Stimulated activated CD4-positive, alpha-beta T cell treated with anti-CD3 and anti-CD28 coated beads, Interleukin-12 subunit alpha, Interleukin-12 subunit beta, amount 100 ng/mL, for 48 hours (primary cell): ENCODE measurements around the gene MX2.
A peak's percentile ranks its signal among the peaks of the same experiment; 100 is the strongest.
"Not testable (repeated sequence)": the region's sequence is repeated elsewhere in the genome, so short reads cannot be mapped to it uniquely, and the experiment has no call there.

Experiments used
- DNase-seq, 3 donors: peaks; one replicate each; pipeline ENCODE4 v3.0.0-alpha.2; 2020; ENCODE audit warnings: low read depth in 2 of 3, low spot score in 1 of 3

The MX2 gene

GRCh38 chr21:41411449-41412089 is 49.7 kb downstream of the MX2 start:
- no peak for DNase-seq

DNA sequence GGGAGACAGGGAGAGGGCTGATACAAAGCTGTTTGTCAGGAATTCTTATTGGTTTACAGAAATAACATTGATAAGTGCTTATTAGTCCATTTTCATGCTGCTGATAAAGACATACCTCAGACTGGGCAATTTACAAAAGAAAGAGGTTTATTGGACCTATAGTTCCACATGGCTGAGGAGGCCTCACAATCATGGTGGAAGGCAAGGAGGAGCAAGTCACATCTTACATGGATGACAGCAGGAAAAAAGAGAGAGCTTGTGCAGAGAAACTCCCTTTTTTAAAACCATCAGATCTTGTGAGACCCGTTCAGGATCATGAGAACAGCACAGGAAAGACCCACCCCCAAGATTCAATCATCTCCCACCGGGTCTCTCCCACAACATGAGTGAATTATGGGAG is 55.7 kb downstream of the MX2 start:
- not testable (repeated sequence) for DNase-seq

DNA sequence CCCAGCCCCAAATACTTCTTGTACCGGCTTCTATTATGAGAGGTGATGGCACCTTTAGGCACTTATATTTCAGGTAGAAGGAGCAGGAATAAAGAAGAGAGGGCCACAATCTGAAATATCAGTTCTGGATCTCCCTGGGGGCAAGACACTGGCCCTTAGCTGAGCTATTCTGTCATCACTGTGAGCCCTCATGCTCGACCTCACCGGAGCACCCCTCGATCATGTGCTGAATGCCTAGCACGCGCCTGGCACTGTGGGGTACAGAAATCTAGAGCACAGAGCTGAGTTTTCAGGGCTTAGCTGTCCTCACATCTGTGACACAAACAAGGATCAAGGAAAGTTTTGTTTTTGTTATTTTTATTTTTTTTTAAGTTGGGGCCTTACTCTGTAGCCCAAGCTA is 56.6 kb downstream of the MX2 start:
- no peak for DNase-seq

DNA sequence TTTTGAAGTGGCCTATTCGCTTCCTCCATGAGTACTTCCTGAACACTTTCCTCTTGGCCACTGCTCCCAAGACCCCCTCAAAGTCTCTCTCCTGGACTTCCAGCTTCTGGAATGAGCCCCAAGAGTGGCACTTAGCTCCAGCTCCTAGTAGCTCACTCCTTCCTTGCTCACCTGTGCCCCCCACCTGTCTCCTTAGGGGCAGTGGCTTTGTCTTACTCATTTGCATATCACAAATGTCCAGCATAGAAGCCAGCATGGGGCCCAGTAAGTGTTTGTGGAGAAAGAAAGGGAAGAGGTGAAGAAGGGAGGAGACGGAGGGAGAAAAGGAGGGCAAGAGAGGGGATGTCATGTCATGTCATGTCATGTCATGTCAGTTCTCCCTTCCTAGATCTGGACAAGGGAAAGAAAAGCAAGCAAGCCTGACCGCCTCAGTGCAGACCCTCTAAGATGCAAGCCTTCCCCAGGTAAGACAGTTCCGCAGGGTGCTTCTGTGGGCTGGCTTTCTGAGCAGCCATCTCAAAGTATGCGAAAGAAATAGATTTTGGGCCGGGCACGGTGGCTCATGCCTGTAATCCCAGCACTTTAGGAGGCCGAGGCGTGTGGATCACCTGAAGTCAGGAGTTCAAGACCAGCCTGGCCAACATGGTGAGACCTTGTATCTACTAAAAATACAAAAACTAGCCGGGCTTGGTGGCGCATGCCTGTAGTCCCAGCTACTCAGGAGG is 57.3 kb downstream of the MX2 start:
- no peak for DNase-seq

- DNase-seq, result peak in 1 of 3 donors; percentile 22
These were observed 58.4 kb downstream of the MX2 start for GRCh38 chr21:41419921-41420862.

DNA sequence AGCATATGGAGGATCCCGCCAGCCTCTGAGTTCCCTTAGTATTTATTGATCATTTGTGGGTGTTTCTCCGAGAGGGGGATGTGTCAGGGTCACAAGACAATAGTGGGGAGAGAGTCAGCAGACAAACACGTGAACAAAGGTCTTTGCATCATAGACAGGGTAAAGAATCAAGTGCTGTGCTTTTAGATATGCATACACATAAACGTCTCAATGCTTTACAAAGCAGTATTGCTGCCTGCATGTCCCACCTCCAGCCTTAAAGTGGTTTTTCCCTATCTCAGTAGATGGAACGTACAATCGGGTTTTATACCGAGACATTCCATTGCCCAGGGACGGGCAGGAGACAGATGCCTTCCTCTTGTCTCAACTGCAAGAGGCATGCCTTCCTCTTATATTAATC is 59.2 kb downstream of the MX2 start:
- not testable (repeated sequence) for DNase-seq

GRCh38 chr21:41422546-41423304 is 60.9 kb downstream of the MX2 start:
- DNase-seq, result no peak

- not testable (repeated sequence) for DNase-seq
These were observed 61.4 kb downstream of the MX2 start for GRCh38 chr21:41423305-41423636.

- no peak for DNase-seq
These were observed 63.7 kb downstream of the MX2 start for GRCh38 chr21:41425588-41425953.

DNA sequence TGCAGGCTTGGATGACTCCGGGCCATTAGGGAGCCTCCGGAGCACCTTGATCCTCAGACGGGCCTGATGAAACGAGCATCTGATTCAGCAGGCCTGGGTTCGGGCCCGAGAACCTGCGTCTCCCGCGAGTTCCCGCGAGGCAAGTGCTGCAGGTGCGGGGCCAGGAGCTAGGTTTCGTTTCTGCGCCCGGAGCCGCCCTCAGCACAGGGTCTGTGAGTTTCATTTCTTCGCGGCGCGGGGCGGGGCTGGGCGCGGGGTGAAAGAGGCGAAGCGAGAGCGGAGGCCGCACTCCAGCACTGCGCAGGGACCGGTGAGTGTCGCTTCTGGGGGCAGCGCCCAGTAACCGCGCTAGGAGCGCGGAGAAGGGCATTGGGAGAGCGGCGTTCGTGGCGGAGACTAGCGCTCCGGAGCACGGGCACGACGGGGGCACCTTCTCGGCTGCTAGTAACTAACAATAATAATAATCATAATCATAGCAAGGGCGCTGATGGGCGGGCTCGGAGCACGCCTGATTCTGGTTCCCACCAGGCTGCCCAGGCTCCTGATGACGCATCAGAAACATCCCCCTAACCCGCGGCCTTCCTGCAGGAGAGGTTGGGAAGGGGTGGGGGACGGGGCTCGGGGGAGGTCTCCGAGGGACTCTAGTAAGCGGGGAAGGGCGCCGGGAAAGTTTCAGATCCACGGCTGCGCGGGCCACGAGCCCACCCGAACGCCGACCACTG is 64.3 kb downstream of the MX2 start, which contains the start of gene MX1:
MX1 (plus strand) TSS at position 286 of the 722 bp plus-strand sequence. CDS start 5,832 bp downstream, outside the sequence.
- DNase-seq, result peak; percentile 74 to 80 (median 76)

DNA sequence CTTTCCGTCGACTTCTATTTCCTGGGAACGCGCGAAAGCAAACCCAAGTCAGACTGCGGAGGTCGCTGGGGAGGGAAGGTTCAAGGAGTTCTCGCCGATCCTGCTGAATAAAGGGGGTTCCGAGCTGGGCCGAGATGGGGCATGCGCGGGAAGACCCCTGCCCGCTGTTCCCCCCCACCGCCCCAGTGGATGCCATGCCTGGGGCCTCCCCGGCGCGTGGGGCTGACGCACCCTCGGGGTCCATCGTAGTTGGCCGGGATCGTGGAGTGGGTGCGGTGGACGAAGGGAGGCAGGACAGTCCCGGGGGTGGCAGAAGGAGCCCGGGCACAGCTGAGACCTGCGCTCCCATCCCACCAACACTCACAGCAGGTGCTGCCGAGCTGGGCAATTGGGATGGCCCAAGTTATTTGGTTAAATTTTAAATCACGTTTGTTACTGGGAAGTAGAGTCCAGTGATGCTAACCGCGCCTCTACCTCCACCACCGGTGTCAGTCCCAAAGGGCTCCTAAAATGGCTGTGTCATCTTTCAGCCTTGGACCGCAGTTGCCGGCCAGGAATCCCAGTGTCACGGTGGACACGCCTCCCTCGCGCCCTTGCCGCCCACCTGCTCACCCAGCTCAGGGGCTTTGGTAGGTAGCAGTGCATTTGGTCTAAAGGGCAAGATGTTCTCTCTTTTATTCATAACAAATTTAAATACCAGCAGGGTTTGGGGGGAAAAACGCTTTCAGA is 65.0 kb downstream of the MX2 start:
- DNase-seq, result no peak

DNA sequence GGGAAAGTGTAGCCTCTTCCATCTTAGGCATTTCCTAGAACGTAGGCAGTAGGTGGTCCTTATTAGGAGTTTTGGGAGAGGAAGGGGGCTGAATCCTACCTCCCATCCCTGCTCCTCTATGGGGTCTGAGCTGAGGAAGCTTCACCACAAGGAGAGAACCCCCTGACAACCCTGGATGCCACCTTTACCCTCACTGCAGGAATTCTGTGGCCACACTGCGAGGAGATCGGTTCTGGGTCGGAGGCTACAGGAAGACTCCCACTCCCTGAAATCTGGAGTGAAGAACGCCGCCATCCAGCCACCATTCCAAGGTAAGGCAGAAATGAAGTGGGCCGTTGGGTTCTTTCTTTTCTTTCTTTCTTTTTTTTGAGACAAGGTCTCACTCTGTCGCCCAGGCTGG is 65.7 kb downstream of the MX2 start:
- no peak for DNase-seq

- DNase-seq, result no peak
These were observed 66.5 kb downstream of the MX2 start for GRCh38 chr21:41428311-41428710.

DNA sequence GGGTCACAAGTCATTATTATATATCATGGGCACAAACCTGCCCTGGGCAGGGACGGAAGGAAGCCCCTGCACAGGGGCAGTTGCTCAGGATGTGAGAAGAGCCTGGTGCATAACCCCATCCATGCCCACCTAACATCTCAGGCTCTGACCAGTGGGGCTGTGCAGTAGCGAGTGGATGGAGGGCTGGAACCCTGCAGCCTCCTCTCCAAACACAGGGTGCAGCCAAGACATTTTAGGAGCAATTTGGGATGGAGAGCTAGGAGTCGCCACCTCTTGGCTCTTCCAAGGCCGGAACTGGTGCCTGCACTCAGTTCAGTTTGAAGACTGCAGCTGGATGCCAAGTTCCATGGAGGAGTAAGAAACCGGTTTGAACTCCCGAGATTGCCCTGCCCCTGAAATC is 67.0 kb downstream of the MX2 start:
- DNase-seq, result no peak

DNA sequence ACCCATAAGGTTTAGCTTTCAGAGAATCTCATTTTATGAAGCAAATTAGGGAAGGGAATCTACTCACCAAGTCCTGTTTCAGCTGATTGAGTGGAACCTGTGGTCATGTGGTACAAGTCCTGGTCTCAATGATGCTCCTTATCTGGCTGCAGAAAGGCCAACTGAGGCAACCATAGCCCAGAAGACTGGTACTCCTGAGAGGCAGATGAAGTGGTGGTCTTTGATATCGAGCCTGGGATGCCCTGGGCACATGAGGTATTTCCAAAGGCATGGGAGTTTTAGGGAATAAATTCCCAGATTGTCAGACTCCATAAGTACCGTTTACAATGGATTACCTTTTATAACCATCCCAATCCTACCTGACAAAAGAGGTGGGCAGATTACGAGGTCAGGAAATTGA is 67.5 kb downstream of the MX2 start:
- no peak for DNase-seq

GRCh38 chr21:41429925-41430491 is 68.2 kb downstream of the MX2 start:
- DNase-seq, result no peak

- DNase-seq, result no peak
These were observed 70.1 kb downstream of the MX2 start for GRCh38 chr21:41431788-41432548.

DNA sequence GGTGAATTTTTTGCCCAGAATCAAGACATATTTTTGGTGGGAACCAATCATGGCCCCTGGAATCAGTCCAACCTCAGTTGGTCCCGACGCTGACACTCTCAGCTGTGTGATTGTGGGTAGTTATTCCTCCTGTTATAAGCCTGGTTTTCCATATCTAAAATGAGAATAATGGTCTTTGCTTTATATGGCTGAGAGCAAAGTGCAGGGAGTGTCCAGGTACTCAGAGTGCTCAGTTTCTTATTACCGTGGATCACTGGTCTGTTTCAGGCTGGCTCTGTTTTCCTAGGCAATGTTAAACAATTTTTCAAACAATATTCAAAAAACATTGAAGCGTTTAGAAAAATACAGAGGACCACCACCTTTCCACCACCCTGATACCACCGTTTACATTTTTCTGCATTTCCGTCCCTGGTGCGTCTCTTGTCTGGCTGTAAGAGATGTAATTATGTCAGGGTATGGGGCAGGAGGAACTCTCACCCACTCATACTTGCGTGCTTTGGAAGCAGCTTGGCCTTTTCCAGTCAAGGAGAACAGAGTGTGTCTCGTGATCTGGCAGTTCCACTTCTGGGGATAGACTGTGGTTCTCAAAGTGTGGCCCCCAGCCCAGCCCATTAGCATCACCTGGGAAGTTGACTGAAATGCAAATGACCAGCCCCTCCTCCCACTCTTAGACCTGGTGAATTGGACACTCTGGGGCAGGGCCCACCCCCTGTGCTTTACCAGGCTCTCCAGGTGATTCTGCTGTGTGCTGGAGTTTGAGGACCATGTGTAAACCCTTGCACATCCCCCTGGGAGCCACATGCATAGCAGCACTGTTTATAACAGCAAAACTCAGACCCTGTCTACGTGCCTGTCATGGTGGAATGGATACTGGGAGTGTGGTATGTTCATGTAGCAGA is 71.0 kb downstream of the MX2 start:
- no peak for DNase-seq
